Inflammatory macrophage treated with lipopolysaccharide for 1 hour (primary cell): Measurements from ENCODE around the gene LRP3.
A peak's percentile ranks its signal among the peaks of the same experiment; 100 is the strongest.
"Not testable (repeated sequence)": the region's sequence is repeated elsewhere in the genome, so short reads cannot be mapped to it uniquely, and the experiment has no call there.

Experiments
- DNase-seq, 2 donors: peaks; one replicate each; pipeline ENCODE4 v3.0.0-alpha.2; 2020 to 2022

LRP3 gene

GRCh38 chr19:33220115-33220514, 26.0 kb downstream of the LRP3 start:
- no peak for DNase-seq

DNA sequence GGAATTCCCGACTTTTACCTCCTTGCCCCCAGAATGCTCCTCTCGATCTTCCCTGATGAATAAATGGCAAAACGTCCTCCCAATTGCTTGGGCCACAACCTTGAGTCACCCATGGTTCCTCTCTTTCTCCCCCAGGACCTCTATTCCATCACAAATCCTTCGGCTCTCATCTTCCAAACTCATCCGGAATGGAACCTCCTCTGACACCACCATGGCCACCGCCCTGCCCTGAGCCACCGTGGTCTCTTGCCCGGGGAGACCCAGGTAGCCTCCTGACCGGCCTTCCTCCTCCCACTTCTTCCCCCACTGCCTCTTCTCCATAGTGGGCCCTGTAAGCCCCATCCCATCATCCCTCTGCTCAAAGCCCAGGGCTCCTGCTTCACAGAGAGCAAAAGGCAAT, 26.6 kb downstream of the LRP3 start:
- DNase-seq, result no peak

- DNase-seq, result no peak
Measured at GRCh38 chr19:33221638-33222037, 27.5 kb downstream of the LRP3 start.

DNA sequence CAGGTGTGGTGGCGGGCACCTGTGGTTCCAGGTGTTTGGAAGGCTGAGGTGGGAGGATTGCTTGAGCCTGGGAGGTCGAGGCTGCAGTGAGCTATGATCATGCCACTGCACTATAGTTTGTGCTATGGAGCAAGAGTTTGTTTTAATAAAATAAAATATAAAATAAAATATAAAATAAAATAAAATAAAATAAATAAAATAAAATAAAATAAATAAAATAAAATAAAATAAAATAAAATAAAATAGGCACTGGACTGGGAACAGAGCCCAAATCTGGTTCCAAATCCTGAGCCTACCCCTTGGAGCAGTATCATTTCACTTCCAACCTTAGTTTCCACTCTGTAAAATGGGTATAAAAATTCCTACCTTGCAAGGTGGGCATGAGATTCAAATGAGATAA, 28.1 kb downstream of the LRP3 start:
- DNase-seq, result not testable (repeated sequence)

GRCh38 chr19:33224694-33225457, 30.7 kb downstream of the LRP3 start:
- no peak for DNase-seq

- DNase-seq, result no peak
Measured at GRCh38 chr19:33225458-33225926, 31.4 kb downstream of the LRP3 start, which contains the start of gene SLC7A10. Gene SLC7A10, minus strand, starts transcription at chr19:33225850. Its CDS starts 147 bp downstream, at chr19:33225703.

DNA sequence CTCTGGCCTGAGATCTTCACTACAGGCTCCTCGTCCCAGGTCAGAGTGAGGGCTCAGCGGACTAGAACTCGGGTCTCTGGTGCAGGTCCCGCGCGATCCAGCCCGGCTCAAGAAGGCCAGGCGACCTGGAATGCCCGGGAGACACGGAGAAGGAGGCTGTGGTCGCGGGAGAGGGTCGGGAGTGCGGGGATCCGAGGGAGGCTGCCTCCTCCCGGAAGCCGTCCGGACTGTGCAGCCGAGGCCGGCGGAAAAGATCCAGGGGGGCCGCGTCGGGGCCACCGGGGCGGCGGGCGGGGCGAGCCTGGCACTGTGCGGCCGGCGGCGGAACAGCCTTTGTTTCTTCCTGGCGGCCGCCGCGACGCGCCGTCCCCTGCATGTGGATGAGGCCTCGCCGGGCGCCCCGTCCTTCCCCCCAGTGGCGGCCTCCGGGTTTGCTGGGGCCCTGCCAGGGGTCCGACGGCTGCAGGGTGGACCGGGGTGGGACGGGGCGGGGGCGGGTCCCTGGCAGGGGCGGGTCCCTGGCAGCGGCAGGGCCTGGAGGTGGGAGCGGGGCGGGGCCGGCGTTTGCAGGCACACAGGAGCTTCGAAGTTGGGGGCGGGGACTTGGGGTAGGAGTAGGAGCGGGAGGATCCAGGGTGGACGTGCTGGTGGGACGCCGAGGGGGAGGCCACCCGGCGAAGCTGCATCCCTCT, 32.6 kb downstream of the LRP3 start:
- DNase-seq, result no peak

- no peak for DNase-seq
Measured at GRCh38 chr19:33227242-33227650, 33.1 kb downstream of the LRP3 start.

- no peak for DNase-seq
Measured at GRCh38 chr19:33227870-33228599, 33.9 kb downstream of the LRP3 start.

- no peak for DNase-seq
Measured at GRCh38 chr19:33229962-33230361, 35.8 kb downstream of the LRP3 start.

GRCh38 chr19:33231511-33231910, 37.4 kb downstream of the LRP3 start:
- DNase-seq, result peak; percentile 66 to 72

DNA sequence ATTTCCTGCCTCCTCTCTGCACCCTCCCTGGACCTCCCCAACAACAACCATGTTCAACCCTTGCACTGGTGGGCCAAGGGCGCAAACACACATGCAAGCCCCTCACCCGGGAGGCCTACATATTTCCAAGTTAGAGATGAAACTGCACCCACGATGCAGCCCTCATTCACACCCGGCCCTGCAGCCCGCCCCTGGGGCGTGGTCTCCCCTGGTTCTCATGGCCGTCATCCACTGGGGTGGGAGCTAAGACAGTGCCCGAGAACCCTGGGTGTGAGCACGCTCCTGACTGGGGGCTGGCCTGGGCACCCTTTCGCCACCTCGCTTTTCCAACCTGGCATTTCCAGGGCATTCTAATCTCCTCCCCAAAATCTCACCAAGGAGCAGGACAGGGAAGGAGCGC, 38.5 kb downstream of the LRP3 start:
- no peak for DNase-seq

DNA sequence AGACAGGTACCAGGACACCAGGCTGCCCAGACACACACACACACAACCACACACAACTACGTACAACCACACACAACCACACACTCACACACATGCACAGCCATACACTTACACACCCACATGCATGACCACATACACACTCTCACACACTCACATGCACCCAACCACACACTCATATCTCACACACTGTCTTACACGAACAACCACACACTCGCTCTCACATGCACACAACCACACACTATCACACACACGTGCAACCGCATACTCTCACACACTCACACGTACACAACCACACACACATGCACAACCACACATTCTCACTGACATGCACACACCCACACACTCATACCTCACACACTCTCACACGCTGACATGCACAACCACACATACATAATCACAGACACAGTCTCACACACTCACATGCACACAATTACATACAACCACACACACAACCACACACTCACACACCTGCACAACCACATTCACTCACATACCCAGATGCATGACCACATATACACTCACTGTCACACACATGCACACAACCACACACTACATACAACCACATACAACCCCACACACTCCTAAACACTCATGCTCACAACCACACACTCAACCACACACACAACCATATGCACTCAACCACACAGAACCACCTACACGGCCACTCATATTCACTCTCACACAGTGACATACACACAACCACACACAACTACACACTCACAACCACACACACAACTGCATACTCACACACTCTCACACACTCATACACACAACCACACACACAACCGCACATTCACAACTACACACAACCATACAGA, 39.1 kb downstream of the LRP3 start:
- no peak for DNase-seq

DNA sequence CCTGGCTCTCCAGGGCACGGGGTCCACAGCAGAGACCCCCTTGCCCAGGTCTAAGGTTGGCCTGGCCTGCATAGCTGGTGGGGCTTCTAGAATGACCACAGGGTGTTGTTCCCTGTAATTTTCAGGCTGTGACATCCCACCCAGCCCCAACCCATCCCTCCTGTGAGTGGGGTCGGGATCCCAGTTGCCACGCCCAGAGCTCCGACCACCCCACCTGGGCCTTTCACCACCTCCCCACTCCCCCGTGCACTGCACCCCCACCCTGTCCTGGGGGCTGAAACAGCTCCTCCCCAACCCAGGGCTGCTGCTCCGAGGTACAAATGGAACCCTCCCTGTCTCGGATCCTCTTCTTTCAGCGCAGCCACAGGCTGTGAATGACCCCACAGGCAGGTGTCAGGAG, 40.0 kb downstream of the LRP3 start:
- no peak for DNase-seq

DNA sequence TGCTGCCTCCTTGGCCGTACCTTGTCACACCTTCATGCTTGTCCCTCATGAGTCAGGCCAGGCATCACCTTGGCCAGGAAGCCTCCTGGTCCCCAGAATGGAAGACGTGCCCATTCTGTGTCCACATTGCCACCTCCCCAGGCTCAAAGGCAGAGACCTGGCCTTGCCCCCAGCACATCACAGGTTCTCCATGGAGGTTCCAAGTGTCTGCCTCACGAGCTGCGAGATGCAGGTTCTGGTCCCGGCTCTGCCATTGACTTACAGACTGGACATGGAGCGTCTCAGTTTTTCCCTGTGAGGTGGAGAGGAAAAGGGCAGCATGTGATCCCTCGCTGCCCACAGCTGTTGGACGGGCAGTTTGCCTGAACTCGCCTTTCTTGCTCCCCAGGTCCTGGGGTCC, 40.6 kb downstream of the LRP3 start:
- no peak for DNase-seq

DNA sequence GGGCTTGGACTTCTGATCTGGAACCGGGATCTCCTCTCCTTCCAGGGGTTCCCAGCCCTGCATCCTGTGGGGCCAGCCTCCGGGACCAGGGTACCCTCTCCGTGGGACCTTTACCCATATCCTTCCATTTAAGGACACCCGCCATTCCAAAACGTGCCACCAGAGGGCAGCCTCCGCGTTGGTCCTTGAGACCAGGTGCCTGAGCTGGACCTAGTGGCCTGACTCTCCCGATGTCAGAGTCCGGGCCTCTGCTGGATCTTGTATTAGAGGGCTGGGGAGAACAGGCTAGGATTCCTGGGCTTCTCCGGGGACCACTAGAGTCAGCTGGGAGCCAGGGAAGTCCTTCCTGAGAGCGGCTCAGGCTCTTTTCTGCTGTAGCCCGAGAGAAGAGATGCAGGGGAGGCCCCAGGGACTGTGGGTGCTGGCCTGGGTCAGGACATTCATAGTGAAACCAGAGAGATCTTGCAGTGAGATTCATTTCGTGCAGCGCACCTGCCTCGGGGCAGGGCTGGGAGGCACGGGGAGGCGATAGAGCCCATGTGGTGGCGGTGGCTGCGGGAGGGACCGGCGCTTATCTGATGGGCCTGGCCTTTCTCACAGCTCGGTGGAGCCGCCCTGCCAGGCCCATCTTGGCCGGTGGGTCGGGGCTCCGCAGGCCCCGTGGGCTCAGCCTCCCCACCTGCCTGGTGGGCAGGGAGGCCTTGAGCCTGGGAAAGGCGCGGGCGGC, 41.3 kb downstream of the LRP3 start:
- peak; percentile 55 to 99 for DNase-seq

DNA sequence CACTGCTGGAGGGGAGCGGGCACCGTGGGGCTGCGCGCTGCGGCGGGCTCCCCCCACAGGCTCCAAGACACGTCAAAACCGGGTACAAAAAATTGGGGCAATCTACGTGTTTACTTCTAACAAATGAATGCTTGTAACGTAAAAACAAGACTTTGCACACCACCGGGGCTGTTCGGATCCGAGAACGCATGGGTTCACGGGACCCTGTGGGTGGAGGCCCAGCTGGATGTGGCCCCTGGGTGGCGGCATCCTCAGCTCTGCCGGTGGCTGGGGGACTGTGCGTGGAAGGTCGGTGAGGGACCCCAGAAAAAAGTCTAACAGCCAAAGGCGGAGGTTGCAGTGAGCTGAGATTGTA, 41.8 kb downstream of the LRP3 start:
- DNase-seq, result no peak

GRCh38 chr19:33236696-33237390, 42.7 kb downstream of the LRP3 start:
- no peak for DNase-seq

- no peak for DNase-seq
Measured at GRCh38 chr19:33238481-33239149, 44.5 kb downstream of the LRP3 start.

DNA sequence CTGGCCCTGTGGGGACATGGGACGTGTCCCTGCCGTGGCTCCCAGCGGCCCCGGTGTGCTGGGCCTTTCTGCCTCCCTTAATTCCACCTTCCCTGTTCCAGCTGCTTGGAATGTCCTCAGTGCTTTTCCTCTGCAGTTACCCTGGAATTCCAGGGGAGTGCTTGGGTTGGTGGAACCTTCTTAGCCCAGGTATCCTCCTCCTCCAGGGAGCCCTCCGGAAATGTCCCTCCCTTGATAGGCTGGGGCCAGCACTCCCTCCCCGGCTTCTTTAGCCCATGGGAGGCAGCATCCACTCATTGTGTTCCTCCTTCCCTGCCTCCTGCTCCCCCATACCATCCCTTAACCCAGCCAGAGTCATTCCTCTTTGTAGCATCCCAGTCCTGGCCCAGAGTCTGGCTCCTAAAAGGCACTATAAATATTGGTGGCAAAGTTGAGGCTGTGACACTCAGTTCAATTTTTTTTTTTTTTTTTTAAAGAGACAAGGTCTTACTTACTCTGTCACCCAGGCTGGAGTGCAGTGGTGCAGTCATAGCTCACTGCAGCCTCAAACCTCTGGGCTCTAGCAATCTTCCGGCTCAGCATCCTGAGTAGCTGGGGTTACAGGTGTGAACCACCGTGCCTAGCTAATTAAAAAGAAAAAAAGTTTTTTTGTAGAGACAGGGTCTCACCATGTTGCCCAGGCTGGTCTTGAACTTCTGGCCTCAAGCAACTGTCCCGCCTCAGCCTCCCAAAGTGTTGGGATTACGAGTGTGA, 45.3 kb downstream of the LRP3 start:
- no peak for DNase-seq
